HG02981 (cell line): ENCODE measurements around the gene CRYL1.

ENCODE experiments used
- ATAC-seq: cut with Tn5 transposase; IDR thresholded peaks from one replicate; pipeline ENCODE4 v1.9.1; 2021; ENCODE audit warnings: mild to moderate bottlenecking, moderate library complexity; ENCODE audit not compliant: unreplicated experiment

The CRYL1 gene

GRCh38 chr13:20495087-20496023, 30.3 kb downstream of the CRYL1 start:
- ATAC-seq: peak; percentile 60

GRCh38 chr13:20494656-20495055, 31.0 kb downstream of the CRYL1 start:
- no peak for ATAC-seq

- ATAC-seq: no peak
Observed at GRCh38 chr13:20492641-20493040, 33.0 kb downstream of the CRYL1 start.

- no peak for ATAC-seq
Observed at GRCh38 chr13:20491926-20492435, 33.7 kb downstream of the CRYL1 start.

GRCh38 chr13:20489185-20489820, 36.4 kb downstream of the CRYL1 start:
- peak; percentile 59 for ATAC-seq

GRCh38 chr13:20487927-20488326, 37.7 kb downstream of the CRYL1 start:
- no peak for ATAC-seq

GRCh38 chr13:20482787-20483186, 42.9 kb downstream of the CRYL1 start:
- ATAC-seq: no peak

- no peak for ATAC-seq
Observed at GRCh38 chr13:20482275-20482761, 43.3 kb downstream of the CRYL1 start.

- no peak for ATAC-seq
Observed at GRCh38 chr13:20477394-20477793, 48.3 kb downstream of the CRYL1 start.

GRCh38 chr13:20475927-20476691, 49.5 kb downstream of the CRYL1 start:
- peak; percentile 91 for ATAC-seq

- no peak for ATAC-seq
Observed at GRCh38 chr13:20474515-20474914, 51.1 kb downstream of the CRYL1 start.

- ATAC-seq: no peak
Observed at GRCh38 chr13:20473888-20474287, 51.8 kb downstream of the CRYL1 start.

- ATAC-seq: no peak
Observed at GRCh38 chr13:20473139-20473538, 52.5 kb downstream of the CRYL1 start.

- no peak for ATAC-seq
Observed at GRCh38 chr13:20472531-20472930, 53.1 kb downstream of the CRYL1 start.

GRCh38 chr13:20470136-20470535, 55.5 kb downstream of the CRYL1 start:
- no peak for ATAC-seq

GRCh38 chr13:20466371-20466770, 59.3 kb downstream of the CRYL1 start:
- ATAC-seq: no peak

- ATAC-seq: no peak
Observed at GRCh38 chr13:20465218-20465879, 60.3 kb downstream of the CRYL1 start.

GRCh38 chr13:20462921-20463320, 62.7 kb downstream of the CRYL1 start:
- no peak for ATAC-seq

GRCh38 chr13:20462533-20462915, 63.1 kb downstream of the CRYL1 start:
- no peak for ATAC-seq

- ATAC-seq: no peak
Observed at GRCh38 chr13:20461860-20462532, 63.7 kb downstream of the CRYL1 start.
